HG03135 (cell line): Measurements from ENCODE around the gene DERL3.

ENCODE experiments used
- ATAC-seq: cut with Tn5 transposase; IDR thresholded peaks from one replicate; pipeline ENCODE4 v1.9.1; 2021; ENCODE audit warnings: mild to moderate bottlenecking, moderate library complexity; ENCODE audit not compliant: unreplicated experiment

DERL3 gene

DNA sequence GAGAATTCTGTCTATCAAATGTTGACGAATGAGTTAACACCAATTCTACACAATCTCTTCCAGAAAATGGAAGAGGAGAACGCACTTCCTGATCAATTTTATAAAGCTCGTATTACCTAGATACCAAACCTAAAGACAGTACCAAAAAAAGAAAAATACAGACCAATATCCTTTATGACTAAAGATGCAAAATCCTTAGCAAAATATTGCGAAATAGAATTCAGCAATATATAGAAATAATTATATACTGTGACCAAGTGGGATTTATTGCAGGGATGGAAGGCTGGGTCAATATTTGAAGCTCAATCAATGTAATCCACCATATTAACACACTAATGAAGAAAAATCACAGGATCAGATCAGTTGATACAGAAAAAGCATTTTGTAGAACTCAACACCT lies 26.4 kb downstream of the DERL3 start:
- no peak for ATAC-seq

DNA sequence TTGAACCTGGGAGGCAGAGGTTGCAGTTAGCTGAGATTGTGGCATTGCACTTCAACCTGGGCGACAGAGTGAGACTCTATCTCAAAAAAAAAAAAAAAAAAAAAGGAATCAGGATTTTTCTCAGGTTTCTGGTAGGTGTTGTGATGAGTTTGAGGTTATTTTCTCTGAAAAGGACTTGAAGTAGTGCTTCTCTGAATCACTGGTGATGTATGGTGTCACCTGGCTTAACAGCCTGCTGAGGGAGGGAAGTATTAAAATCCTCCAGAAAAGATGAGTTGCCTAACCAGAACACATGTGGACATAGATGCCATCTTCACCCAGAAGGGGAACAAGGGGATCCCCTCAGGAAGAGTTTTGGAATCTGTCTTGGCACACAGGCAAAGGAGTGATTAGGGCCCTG lies 32.0 kb downstream of the DERL3 start:
- ATAC-seq: no peak

- ATAC-seq: no peak
These were observed 34.0 kb downstream of the DERL3 start for GRCh38 chr22:23804781-23805291.

DNA sequence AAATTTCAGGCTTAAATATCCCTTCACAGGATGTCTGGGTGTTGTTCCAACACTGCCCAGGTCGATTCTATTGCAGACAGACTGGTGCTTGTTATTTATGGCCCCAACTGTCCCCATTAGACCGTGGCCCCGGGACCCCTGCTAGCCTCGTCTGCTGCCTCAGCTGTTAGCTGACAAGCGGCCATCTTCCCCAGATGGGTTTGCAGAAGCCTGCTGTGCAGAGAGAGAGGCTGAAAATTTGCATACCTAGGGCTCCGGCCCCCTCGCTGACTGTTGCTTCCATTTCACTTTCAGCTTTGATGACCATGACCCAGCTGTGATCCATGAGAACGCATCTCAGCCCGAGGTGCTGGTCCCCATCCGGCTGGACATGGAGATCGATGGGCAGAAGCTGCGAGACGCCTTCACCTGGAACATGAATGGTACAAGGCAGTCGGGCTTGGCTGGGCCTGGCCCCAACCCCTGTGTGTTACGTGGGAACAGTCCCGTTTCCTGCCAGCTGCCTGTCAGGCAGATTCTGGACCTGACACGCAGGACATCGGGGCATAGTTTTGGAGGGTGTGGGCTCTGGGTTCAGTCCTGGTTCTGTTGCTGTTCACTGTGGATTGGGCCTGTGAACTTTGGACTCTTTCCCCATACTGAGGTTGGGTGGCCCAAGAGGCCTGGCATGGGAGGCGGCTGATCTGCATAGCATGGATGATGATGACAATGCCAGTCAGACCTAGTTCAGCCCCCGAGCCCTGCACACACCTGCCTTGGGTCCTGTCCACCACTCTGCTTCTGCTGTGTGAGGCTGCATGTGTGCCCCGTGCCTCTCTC lies 35.6 kb downstream of the DERL3 start:
- ATAC-seq: no peak

- no peak for ATAC-seq
These were observed 36.9 kb downstream of the DERL3 start for GRCh38 chr22:23801886-23802377.

GRCh38 chr22:23801238-23801821 lies 37.5 kb downstream of the DERL3 start:
- ATAC-seq: no peak

DNA sequence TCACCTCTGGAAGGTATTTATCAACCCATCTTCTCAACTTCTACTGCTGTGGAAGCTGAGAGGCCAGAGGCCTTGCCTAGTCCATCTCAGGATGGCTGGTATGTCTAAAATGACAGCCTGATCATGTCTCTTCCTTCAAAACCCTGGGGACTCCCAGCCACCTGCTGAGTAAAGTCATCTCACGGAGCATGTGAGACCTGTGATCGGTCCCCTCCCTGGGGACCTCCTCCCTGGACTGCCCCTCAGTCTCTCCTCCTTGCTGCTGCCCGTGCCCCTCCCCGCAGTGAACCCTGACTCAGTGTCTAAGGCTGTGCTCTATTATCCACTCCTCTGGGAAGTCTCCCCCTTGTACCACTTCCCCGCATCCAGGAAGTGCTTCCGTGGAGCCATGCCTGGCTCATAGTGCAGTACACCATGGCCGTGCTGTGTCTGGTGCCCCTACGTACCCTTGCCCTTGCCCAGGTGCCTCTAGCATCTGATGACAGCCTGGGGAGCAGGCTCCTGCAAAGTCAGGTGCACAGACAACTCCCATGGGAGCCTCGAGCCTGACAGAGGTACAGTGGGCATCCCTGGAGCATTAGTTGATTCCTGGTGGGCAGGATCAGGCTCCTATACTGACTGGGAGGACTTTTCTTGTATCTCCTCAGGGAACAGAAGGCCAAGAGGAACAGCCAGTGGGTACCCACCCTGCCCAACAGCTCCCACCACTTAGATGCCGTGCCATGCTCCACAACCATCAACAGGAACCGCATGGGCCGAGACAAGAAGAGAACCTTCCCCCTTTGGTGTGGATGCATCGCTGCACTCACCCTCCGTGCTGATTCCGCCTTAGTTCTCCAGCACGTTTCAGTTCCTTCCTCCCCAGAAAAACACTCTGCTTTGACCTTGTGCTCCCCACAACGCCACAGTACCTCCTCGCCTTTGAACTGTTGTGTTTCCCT lies 38.2 kb downstream of the DERL3 start:
- peak; percentile 54 for ATAC-seq

GRCh38 chr22:23796461-23796860 lies 42.3 kb downstream of the DERL3 start:
- no peak for ATAC-seq

DNA sequence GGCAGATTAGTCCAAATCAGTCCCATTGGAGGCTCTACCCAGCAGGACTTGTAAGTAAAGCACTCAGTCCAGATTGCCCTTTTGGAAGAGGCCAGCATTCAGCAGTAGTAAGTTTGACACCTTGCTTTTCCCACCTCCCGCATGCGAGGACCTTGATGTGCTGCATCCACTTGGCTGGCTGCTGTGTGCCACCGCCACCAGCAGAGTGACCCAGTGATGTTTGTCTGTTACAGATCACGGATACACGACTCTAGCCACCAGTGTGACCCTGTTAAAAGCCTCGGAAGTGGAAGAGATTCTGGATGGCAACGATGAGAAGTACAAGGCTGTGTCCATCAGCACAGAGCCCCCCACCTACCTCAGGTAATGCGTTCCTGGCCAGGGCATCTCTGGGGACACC lies 45.5 kb downstream of the DERL3 start:
- ATAC-seq: no peak

DNA sequence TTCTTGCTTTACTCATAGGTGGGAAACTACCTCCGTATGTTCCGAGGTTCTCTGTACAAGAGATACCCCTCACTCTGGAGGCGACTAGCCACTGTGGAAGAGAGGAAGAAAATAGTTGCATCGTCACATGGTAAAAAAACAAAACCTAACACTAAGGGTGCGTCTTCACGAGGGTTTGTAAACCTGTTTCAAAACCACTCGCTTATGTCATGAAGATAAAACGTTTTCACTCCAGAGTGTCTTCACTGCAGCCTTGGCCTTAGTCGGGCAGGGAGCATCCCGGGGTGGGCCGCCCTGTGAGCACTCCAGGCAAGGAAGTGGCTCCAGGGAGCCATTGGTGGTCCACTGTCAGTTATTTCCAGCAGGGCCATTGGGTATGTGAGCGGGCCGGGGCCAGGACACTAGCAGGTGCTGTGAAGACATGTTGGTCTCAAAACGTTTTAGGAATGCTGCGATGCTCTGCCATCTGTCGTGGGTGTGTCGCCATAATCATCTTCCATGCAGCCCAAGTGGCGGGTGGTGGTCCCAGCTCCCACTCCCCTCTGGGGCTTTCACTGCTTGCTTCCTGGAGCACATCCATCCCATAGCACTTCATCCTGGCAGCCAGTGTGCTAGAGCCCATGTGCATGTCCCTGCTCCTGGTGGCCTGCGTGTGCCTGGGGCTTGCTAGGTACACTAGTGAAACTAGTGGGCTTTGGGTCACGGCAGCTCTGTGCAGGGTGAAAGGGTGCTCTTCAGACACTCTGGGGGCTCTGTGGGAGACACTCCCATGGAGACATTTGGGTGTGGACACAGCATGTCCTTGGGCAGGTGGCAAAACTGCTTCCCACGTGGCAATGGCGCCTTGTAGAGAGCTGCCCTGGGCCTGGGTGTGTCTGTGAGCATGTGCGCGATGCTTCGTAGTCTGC lies 46.8 kb downstream of the DERL3 start:
- no peak for ATAC-seq

DNA sequence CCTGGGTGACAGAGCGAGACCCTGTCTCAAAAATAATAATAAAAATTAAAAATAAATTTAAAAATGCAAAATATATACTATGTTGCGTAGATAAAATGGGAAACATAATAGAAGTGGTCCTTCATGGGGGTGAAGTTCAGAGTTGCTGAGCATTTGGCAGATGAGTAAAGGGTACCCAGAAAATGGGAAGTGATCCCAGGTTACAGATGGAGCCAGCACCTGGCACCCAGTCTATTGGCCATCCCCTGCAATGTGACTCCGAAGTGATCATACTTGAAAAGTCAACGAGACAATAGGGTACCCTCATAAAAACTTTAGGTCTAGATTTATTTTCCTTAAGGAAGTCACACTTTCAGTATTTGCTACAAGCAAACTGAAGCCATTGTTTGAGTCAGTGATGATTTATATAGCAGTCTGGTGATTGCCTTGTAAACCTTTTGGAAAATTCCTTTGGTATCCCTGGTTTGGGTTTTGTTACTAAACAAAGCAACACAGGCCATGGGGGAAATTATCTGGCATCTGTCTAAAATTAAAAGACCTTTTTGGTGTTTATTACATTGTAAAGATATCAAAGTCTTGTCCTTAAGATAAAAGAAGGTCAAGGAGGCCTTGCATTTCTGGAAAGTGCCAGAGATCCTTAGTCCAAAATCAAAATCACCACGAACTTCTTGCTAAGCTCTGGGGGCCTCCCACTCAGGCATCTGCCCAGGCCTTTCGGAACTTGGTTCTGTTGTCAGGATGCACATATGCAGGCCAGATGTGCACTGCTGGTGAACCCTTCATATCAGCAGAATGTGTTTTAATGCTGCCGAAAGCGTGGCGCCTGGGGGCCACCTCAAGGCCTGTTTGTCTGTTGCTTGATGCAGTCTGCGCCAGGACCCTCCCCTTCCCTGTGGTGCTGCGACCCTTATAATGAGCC lies 47.7 kb downstream of the DERL3 start:
- ATAC-seq: no peak

- no peak for ATAC-seq
These were observed 49.2 kb downstream of the DERL3 start for GRCh38 chr22:23789638-23790037.

DNA sequence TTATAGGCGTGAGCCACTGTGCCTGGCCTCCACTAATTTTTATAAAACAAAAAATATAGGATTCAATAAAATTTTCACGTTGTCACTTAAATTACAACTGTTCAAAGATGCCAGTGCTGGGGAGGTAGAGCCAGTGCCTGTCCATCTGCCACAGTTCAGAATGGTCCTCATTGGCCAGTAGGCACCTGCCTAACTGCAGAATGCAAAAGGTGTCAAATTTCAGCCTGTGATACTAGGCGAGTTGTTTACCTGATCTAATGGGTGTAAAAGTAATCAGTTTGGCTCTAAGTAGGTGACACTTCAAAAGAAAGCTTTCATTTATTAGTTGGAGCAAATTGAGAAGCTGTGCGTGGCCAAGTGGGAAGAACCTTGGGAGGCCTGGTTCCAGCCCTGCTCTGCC lies 49.7 kb downstream of the DERL3 start:
- ATAC-seq: no peak

GRCh38 chr22:23787910-23788309 lies 50.9 kb downstream of the DERL3 start:
- no peak for ATAC-seq

DNA sequence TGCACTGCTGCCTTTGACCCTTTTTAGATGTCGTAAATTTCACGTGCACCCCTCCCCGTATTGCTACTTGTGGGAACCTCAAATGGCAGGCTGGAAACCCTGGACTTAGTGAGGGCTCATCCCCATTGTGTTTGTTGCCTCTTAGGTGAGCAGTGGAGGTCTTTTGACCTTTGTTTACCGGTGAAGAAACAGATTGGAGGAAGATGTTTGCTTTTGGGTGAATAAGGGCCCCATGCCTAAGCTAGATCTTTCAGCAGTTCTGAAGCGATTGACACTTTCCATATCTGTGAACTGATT lies 51.3 kb downstream of the DERL3 start:
- peak; percentile 25 for ATAC-seq

GRCh38 chr22:23786752-23787599 lies 51.8 kb downstream of the DERL3 start, which contains the start of gene SMARCB1:
TSS of gene SMARCB1 (plus strand) at chr22:23786966. CDS start at chr22:23787170, 204 bp downstream.
- peak; percentile 63 for ATAC-seq

GRCh38 chr22:23786261-23786710 lies 52.5 kb downstream of the DERL3 start:
- no peak for ATAC-seq
